NB4 (cell line): Measurements from ENCODE around the gene XCL1.

ENCODE experiments used
- MAX ChIP-seq: IDR thresholded peaks from 2 replicates; pipeline ENCODE4 v1.6.1; 2011; ENCODE audit warnings: low read depth, low read length
- POLR2A ChIP-seq: IDR thresholded peaks from 2 replicates; pipeline ENCODE4 v1.6.1; 2011; ENCODE audit warnings: mild to moderate bottlenecking; ENCODE audit not compliant: insufficient read length; ENCODE audit errors: extremely low read depth
- TF ChIP-seq, protein P1 (sequence below): IDR thresholded peaks from one replicate; pipeline ENCODE4 v1.5.1; 2012; ENCODE audit warnings: low read depth, low read length

DNA sequence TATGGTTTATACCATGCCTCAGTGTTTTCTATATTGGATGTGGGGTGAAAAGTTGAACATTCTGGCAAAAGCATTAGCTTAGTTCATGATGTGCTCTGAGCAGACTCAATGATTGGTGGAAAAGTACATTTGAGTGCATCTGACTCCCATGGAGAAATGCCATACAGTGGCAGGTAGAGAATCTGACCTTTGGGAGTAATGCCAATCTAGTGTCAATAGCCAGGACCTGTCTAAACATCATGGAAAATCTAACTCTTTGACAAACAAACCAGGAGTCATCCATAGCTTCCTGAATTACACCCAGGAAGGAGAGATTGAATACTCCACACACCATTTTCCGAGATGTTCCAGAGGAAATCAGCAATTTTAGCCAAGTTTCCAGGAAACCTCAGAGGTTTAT is 51.0 kb downstream of the XCL1 start:
- TF ChIP-seq, protein P1, sequence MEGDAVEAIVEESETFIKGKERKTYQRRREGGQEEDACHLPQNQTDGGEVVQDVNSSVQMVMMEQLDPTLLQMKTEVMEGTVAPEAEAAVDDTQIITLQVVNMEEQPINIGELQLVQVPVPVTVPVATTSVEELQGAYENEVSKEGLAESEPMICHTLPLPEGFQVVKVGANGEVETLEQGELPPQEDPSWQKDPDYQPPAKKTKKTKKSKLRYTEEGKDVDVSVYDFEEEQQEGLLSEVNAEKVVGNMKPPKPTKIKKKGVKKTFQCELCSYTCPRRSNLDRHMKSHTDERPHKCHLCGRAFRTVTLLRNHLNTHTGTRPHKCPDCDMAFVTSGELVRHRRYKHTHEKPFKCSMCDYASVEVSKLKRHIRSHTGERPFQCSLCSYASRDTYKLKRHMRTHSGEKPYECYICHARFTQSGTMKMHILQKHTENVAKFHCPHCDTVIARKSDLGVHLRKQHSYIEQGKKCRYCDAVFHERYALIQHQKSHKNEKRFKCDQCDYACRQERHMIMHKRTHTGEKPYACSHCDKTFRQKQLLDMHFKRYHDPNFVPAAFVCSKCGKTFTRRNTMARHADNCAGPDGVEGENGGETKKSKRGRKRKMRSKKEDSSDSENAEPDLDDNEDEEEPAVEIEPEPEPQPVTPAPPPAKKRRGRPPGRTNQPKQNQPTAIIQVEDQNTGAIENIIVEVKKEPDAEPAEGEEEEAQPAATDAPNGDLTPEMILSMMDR: no peak
- TF ChIP-seq POLR2A: no peak
- no peak for TF ChIP-seq MAX
